CD4-positive, alpha-beta T cell treated with Interleukin-21 for 1 hour (primary cell): Measurements from ENCODE around the gene USP54.

ENCODE experiments used
- DNase-seq: peaks from one replicate; pipeline ENCODE4 v3.0.0-alpha.2; 2020

The USP54 gene

GRCh38 chr10:73459683-73460314 lies 131.3 kb downstream of the USP54 start:
- no peak for DNase-seq

- DNase-seq, result no peak
Observed at GRCh38 chr10:73456187-73456890, 134.8 kb downstream of the USP54 start.

- DNase-seq, result no peak
Observed at GRCh38 chr10:73449113-73449512, 142.0 kb downstream of the USP54 start.

GRCh38 chr10:73448384-73448783 lies 142.8 kb downstream of the USP54 start:
- no peak for DNase-seq
